PC-9 (cell line): ENCODE results near the gene PTPN11. TPM values are rescaled to one million over a fixed set of nuclear protein-coding genes. Genes with fewer than 3 reads are reported as not detected.

Source experiments
- BruUV-seq: library from RNA; stranded (reverse); fragments of 400-500 nt; replicated peaks from 2 replicates; lab custom pipeline; 2021; lab: Mats Ljungman, UMichigan
- CTCF ChIA-PET: fragments of 300-600 bp; sonication (Branson Sonifier 250); formaldehyde crosslinking; loops from one replicate; lab custom pipeline; 2022; ENCODE audit warnings: antibody characterized with exemption; lab: Charles Lee
- POLR2A ChIA-PET: fragments of 300-600 bp; sonication (Branson Sonifier 250); formaldehyde crosslinking; loops from one replicate; lab custom pipeline; 2022; ENCODE audit warnings: antibody characterized with exemption; ENCODE audit not compliant: unreplicated experiment; lab: Charles Lee
- DNase-seq, 2 experiments: peaks; one replicate each; pipeline versions ENCODE4 v3.0.0 to v3.0.0-alpha.2; 2015 to 2022; ENCODE audit warnings: mixed read lengths in 1 of 2
- H2AFZ ChIP-seq: fragments of 200-600 bp; sonication (generic); 2 replicates; pipeline ENCODE4 v1.8.1; 2017; ENCODE audit warnings: antibody characterized with exemption
- H3F3A ChIP-seq: fragments of 200-600 bp; sonication (generic); 2 replicates; pipeline ENCODE4 v1.8.1; 2017; ENCODE audit warnings: antibody characterized with exemption, mild to moderate bottlenecking, low read depth; ENCODE audit not compliant: insufficient read depth
- H3K27ac ChIP-seq: fragments of 200-600 bp; sonication (generic); 2 replicates; pipeline ENCODE4 v1.6.1; 2016; ENCODE audit warnings: mixed run types
- H3K27me3 ChIP-seq: fragments of 200-600 bp; sonication (generic); 2 replicates; pipeline ENCODE4 v1.6.1; 2016; ENCODE audit warnings: low read depth, mixed run types; ENCODE audit not compliant: insufficient read depth
- H3K36me3 ChIP-seq: fragments of 200-600 bp; sonication (generic); 2 replicates; pipeline ENCODE4 v1.6.1; 2016; ENCODE audit warnings: low read depth, mixed run types
- H3K4me1 ChIP-seq: fragments of 200-600 bp; sonication (generic); replicated peaks from 2 replicates; pipeline ENCODE4 v1.6.1; 2016; ENCODE audit warnings: mixed run types; ENCODE audit not compliant: insufficient read depth
- H3K4me2 ChIP-seq: fragments of 200-600 bp; sonication (generic); 2 replicates; pipeline ENCODE4 v1.6.1; 2017; ENCODE audit warnings: mixed run types
- H3K4me3 ChIP-seq: fragments of 200-600 bp; sonication (generic); 2 replicates; pipeline ENCODE4 v1.6.1; 2016; ENCODE audit warnings: mixed run types
- H3K79me2 ChIP-seq: fragments of 200-600 bp; sonication (generic); 2 replicates; pipeline ENCODE4 v1.6.1; 2017; ENCODE audit warnings: low read depth, mixed run types
- H3K9me2 ChIP-seq: fragments of 200-600 bp; sonication (generic); 2 replicates; pipeline ENCODE4 v1.8.1; 2017; ENCODE audit warnings: mild to moderate bottlenecking; ENCODE audit not compliant: insufficient read depth
- H3K9me3 ChIP-seq: fragments of 200-600 bp; sonication (generic); 2 replicates; pipeline ENCODE4 v1.8.1; 2016; ENCODE audit warnings: low read depth; ENCODE audit not compliant: insufficient read depth
- H4K20me1 ChIP-seq: fragments of 200-600 bp; sonication (generic); 2 replicates; pipeline ENCODE4 v1.8.1; 2017; ENCODE audit not compliant: insufficient read depth
- CTCF ChIP-seq: fragments of 200-600 bp; sonication (generic); conservative IDR thresholded peaks from 2 replicates; pipeline ENCODE4 v1.6.1; 2017; ENCODE audit warnings: mixed run types, antibody characterized with exemption, mild to moderate bottlenecking, moderate library complexity
- EZH2 ChIP-seq: fragments of 200-600 bp; sonication (generic); IDR thresholded peaks from 2 replicates; pipeline ENCODE4 v1.8.0; 2017; ENCODE audit warnings: antibody characterized with exemption, low read depth
- intact Hi-C: fragments of 100-400 bp; cut with micrococcal nuclease; formaldehyde crosslinking; loops from one replicate; pipeline ENCODE4 v1.10.0; 2022; ENCODE audit not compliant: unreplicated experiment
- total RNA-seq: library from RNA; stranded (reverse); gene quantifications from 2 replicates; pipeline ENCODE4 v1.2.3, GENCODE V29; 2021

Gene PTPN11
- total RNA-seq, 1 experiment from 2014 or later = 113 TPM

GRCh38 chr12:112535017-112535416 lies 116.3 kb downstream of the PTPN11 start:
- no peak overlapping the region for H2AFZ ChIP-seq
- no TSS peak for BruUV-seq
- intact Hi-C loops = no loop called here
- CTCF ChIA-PET = no interaction called here
- H4K20me1 ChIP-seq = no peaks in the 10 kb centered on the region
- H3K4me1 ChIP-seq = 0 out of 2 replicates have a peak, but pooled peaks cover 4% of the 10 kb centered on the region
- no peak overlapping the region for H3K4me2 ChIP-seq
- H3K36me3 ChIP-seq = no peaks in the 10 kb centered on the region
- H3K27me3 ChIP-seq = no peaks in the 10 kb centered on the region; the same call in 1 of the 2 replicates
- no peaks in the 10 kb centered on the region for H3K79me2 ChIP-seq
- no peaks in the 10 kb centered on the region for H3K9me3 ChIP-seq
- TF ChIP-seq CTCF (no peak), EZH2 (no peak)
- no peak for DNase-seq
- no peaks in the 10 kb centered on the region for H3F3A ChIP-seq
- POLR2A ChIA-PET = no interaction called here
- no peaks in the 10 kb centered on the region for H3K9me2 ChIP-seq
- H3K27ac ChIP-seq = no peak overlapping the region
- H3K4me3 ChIP-seq = no peak overlapping the region

DNA sequence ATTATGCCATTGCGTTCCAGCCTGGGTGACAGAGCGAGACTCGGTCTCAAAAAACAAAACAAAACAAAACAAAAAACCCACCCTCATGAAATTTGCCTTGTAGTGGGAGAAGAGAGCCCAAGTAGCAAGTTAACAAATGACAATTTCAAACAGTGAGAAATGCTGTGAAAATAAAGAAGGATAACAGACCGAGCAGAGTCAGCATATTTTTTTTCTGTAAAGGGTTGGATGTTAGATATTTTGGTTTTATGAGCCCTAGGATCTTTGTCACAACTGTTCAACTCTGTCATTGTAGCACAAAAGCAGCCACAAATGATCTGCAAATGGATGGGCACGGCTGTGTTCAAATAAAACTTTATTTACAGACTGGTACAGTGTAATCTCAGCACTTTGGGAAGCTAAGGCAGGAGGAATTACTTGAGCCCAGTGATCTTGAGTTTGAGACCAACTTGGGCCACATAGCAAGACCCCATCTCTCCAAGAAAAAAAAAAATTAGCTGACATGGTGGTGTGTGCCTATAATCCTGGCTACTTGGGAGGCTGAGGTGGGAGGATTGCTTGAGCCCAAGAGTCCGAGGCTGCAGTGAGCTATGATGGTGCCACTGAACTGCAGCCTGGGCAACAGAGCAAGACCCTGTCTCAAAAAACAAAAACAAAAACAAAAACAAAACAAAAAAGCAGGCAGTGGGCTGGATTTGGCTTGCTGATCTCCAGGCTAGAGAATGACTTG lies 117.1 kb downstream of the PTPN11 start:
- Histone ChIP-seq H4K20me1 (no peaks in the 10 kb centered on the region), H3F3A (no peaks in the 10 kb centered on the region), H3K9me3 (no peaks in the 10 kb centered on the region), H3K27me3 (no peaks in the 10 kb centered on the region; the same call in 1 of the 2 replicates), H2AFZ (no peak overlapping the region), H3K4me3 (no peak overlapping the region), H3K4me1 (0 out of 2 replicates have a peak, but pooled peaks cover 4% of the 10 kb centered on the region), H3K79me2 (no peaks in the 10 kb centered on the region), H3K4me2 (no peak overlapping the region), H3K9me2 (no peaks in the 10 kb centered on the region), H3K27ac (no peak overlapping the region), H3K36me3 (no peaks in the 10 kb centered on the region)
- POLR2A ChIA-PET = no interaction called here
- intact Hi-C loops = no loop called here
- no TSS peak for BruUV-seq
- CTCF ChIA-PET = no interaction called here
- DNase-seq = no peak
- TF ChIP-seq CTCF (no peak), EZH2 (no peak)

- Histone ChIP-seq H3K9me3 (no peaks in the 10 kb centered on the region), H3K36me3 (no peaks in the 10 kb centered on the region), H2AFZ (no peak overlapping the region), H3F3A (no peaks in the 10 kb centered on the region), H3K4me1 (0 out of 2 replicates have a peak, but pooled peaks cover 4% of the 10 kb centered on the region), H3K27ac (no peak overlapping the region), H3K27me3 (no peaks in the 10 kb centered on the region; the same call in 1 of the 2 replicates), H4K20me1 (no peaks in the 10 kb centered on the region), H3K4me2 (no peak overlapping the region), H3K9me2 (no peaks in the 10 kb centered on the region), H3K79me2 (no peaks in the 10 kb centered on the region), H3K4me3 (no peak overlapping the region)
- intact Hi-C loops = no loop called here
- no TSS peak for BruUV-seq
- CTCF ChIA-PET = no interaction called here
- no peak for DNase-seq
- POLR2A ChIA-PET = no interaction called here
- TF ChIP-seq EZH2 (no peak), CTCF (no peak)
These were observed 117.6 kb downstream of the PTPN11 start for GRCh38 chr12:112536367-112536730.
